ENCODE data around the gene NUP153. TPM values are rescaled to one million over a fixed set of nuclear protein-coding genes. Genes with fewer than 3 reads are reported as not detected.

Gene NUP153
- total and polyA plus RNA-seq, 2 donors (not counting 1 experiment from before 2014, with no cell fraction given) = 22.0 to 27.7 TPM

DNA sequence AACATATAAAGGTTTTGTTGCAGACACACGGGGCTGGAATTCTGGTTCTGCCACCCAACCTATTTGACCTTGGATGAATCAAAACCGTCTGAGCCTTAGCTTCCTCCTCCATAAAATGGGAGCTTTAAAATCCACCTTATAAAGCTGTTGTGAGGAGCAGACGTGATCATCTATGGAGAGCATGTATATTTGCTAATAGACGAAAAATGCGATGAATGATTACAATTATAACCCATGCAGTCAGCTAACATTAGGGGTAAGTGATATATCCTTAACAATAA, 586 bp upstream of the NUP153 start:
- Histone ChIP-seq H3K9ac (ENCODE audit: insufficient read depth, low read length) (no peak overlapping the region), H3K36me3 (ENCODE audit: control insufficient read depth, insufficient read depth, low read length) (no peaks in the 10 kb centered on the region), H3K4me2 (ENCODE audit: extremely low read depth, insufficient read depth, low read length) (peak overlapping the region; percentile 85), H3K4me3 (replicated peaks in 1 of 4; ENCODE audit: control extremely low read depth in 1 of 4, insufficient read depth in 1 of 4, low read depth in 3 of 4, low read length in 4 of 4) (peak overlapping the region; percentile 15 to 94 (median 82)), H3K27ac (ENCODE audit: insufficient read depth, low read length) (no peak overlapping the region), H4K20me1 (ENCODE audit: control insufficient read depth, extremely low read depth, insufficient read depth, low read length) (no peaks in the 10 kb centered on the region), H3K4me1 (ENCODE audit: control insufficient read depth, extremely low read depth, insufficient read depth, low read length) (peaks cover 3% of the 10 kb centered on the region), H3K79me2 (ENCODE audit: control insufficient read depth, insufficient read depth, low read length) (peaks cover 41% of the 10 kb centered on the region), H3K9me3 (ENCODE audit: control insufficient read depth, insufficient read depth, low read depth, low read length) (no peaks in the 10 kb centered on the region), H2AFZ (ENCODE audit: low read length) (peak overlapping the region; percentile 37), H3K27me3 (ENCODE audit: control insufficient read depth, insufficient read depth, low read length) (no peaks in the 10 kb centered on the region)
- no peak for TF ChIP-seq EZH2 (IDR thresholded peaks at IDR 0.05; ENCODE audit: low read length, missing control alignments)
- TF ChIP-seq, protein P1, sequence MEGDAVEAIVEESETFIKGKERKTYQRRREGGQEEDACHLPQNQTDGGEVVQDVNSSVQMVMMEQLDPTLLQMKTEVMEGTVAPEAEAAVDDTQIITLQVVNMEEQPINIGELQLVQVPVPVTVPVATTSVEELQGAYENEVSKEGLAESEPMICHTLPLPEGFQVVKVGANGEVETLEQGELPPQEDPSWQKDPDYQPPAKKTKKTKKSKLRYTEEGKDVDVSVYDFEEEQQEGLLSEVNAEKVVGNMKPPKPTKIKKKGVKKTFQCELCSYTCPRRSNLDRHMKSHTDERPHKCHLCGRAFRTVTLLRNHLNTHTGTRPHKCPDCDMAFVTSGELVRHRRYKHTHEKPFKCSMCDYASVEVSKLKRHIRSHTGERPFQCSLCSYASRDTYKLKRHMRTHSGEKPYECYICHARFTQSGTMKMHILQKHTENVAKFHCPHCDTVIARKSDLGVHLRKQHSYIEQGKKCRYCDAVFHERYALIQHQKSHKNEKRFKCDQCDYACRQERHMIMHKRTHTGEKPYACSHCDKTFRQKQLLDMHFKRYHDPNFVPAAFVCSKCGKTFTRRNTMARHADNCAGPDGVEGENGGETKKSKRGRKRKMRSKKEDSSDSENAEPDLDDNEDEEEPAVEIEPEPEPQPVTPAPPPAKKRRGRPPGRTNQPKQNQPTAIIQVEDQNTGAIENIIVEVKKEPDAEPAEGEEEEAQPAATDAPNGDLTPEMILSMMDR (conservative IDR thresholded peaks at IDR 0.05 in 1 of 2, IDR thresholded peaks at IDR 0.05 in 1 of 2; ENCODE audit: low read depth in 1 of 2, low read length in 2 of 2) = no peak
- DNase-seq (ENCODE audit: low read depth in 2 of 2) = no peak

GRCh38 chr6:17705778-17706579, 746 bp downstream of the NUP153 start:
- Histone ChIP-seq H3K9me3 (ENCODE audit: control insufficient read depth, insufficient read depth, low read depth, low read length) (no peaks in the 10 kb centered on the region), H4K20me1 (ENCODE audit: control insufficient read depth, extremely low read depth, insufficient read depth, low read length) (no peaks in the 10 kb centered on the region), H3K4me2 (ENCODE audit: extremely low read depth, insufficient read depth, low read length) (peak overlapping the region; percentile 85), H3K79me2 (ENCODE audit: control insufficient read depth, insufficient read depth, low read length) (peaks cover 53% of the 10 kb centered on the region), H3K4me1 (ENCODE audit: control insufficient read depth, extremely low read depth, insufficient read depth, low read length) (peaks cover 3% of the 10 kb centered on the region), H3K27me3 (ENCODE audit: control insufficient read depth, insufficient read depth, low read length) (no peaks in the 10 kb centered on the region), H3K36me3 (ENCODE audit: control insufficient read depth, insufficient read depth, low read length) (no peaks in the 10 kb centered on the region), H3K27ac (ENCODE audit: insufficient read depth, low read length) (peak overlapping the region; percentile 99), H2AFZ (ENCODE audit: low read length) (peak overlapping the region; percentile 63), H3K9ac (ENCODE audit: insufficient read depth, low read length) (peak overlapping the region; percentile 99), H3K4me3 (replicated peaks in 1 of 4; ENCODE audit: control extremely low read depth in 1 of 4, insufficient read depth in 1 of 4, low read depth in 3 of 4, low read length in 4 of 4) (peak overlapping the region; percentile 84 to 94 (median 88))
- peak; percentile 42 to 74 for DNase-seq (ENCODE audit: low read depth in 2 of 2)
- TF ChIP-seq EZH2 (IDR thresholded peaks at IDR 0.05; ENCODE audit: low read length, missing control alignments) = no peak
- TF ChIP-seq, protein P1 (conservative IDR thresholded peaks at IDR 0.05 in 1 of 2, IDR thresholded peaks at IDR 0.05 in 1 of 2; ENCODE audit: low read depth in 1 of 2, low read length in 2 of 2) = no peak

DNA sequence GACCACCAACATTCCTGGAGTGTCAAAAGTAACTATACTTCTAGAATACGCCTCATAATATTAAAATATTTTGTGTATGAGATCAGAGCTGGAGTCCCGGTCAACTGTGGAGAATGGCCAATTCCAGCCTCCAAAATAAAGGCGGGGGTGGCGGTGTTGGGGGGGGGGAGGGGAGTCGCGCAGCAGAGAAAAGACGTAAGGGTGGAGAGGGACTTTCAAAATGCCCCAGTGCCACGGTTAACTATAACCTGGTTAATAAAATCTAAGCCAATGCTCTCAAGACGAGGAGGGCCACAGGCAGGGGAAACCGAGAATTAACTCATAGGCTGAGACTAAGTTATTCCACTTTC, 1.3 kb downstream of the NUP153 start:
- Histone ChIP-seq H3K27ac (ENCODE audit: insufficient read depth, low read length) (peak overlapping the region; percentile 99), H3K79me2 (ENCODE audit: control insufficient read depth, insufficient read depth, low read length) (peaks cover 58% of the 10 kb centered on the region), H3K4me3 (replicated peaks in 1 of 4; ENCODE audit: control extremely low read depth in 1 of 4, insufficient read depth in 1 of 4, low read depth in 3 of 4, low read length in 4 of 4) (peak overlapping the region; percentile 84 to 94 (median 88)), H3K4me1 (ENCODE audit: control insufficient read depth, extremely low read depth, insufficient read depth, low read length) (peaks cover 3% of the 10 kb centered on the region), H3K27me3 (ENCODE audit: control insufficient read depth, insufficient read depth, low read length) (no peaks in the 10 kb centered on the region), H3K4me2 (ENCODE audit: extremely low read depth, insufficient read depth, low read length) (peak overlapping the region; percentile 96), H3K9me3 (ENCODE audit: control insufficient read depth, insufficient read depth, low read depth, low read length) (no peaks in the 10 kb centered on the region), H4K20me1 (ENCODE audit: control insufficient read depth, extremely low read depth, insufficient read depth, low read length) (no peaks in the 10 kb centered on the region), H2AFZ (ENCODE audit: low read length) (no peak overlapping the region), H3K36me3 (ENCODE audit: control insufficient read depth, insufficient read depth, low read length) (no peaks in the 10 kb centered on the region), H3K9ac (ENCODE audit: insufficient read depth, low read length) (peak overlapping the region; percentile 99)
- TF ChIP-seq, protein P1 (conservative IDR thresholded peaks at IDR 0.05 in 1 of 2, IDR thresholded peaks at IDR 0.05 in 1 of 2; ENCODE audit: low read depth in 1 of 2, low read length in 2 of 2) = no peak
- TF ChIP-seq EZH2 (IDR thresholded peaks at IDR 0.05; ENCODE audit: low read length, missing control alignments) = no peak
- peak; percentile 73 to 81 for DNase-seq (ENCODE audit: low read depth in 2 of 2)
